GM12892 (cell line): ENCODE results near the gene ABHD15.

Source experiments
- POLR2A ChIP-seq: IDR thresholded peaks from 2 replicates; pipeline ENCODE4 v1.6.1; 2011; ENCODE audit warnings: low read depth, low read length, control low read depth
- POLR2AphosphoS5 ChIP-seq: IDR thresholded peaks from 2 replicates; pipeline ENCODE4 v1.6.1; 2011; ENCODE audit warnings: low read depth, low read length, control low read depth

GRCh38 chr17:29574732-29575510, 8.1 kb upstream of the ABHD15 start:
- TF ChIP-seq POLR2A (no peak), POLR2AphosphoS5 (no peak)
